Measurements from ENCODE around the gene CDKAL1. TPM values are rescaled to one million over a fixed set of nuclear protein-coding genes. Genes with fewer than 3 reads are reported as not detected.

The CDKAL1 gene
- total and polyA plus RNA-seq, 2 of the 8 experiments (the other 6 are each of a cell fraction or from before 2014, with no cell fraction given): 8.4 to 24.6 TPM

GRCh38 chr6:20703049-20703448, 168.8 kb downstream of the CDKAL1 start (continued):
- no peak for TF ChIP-seq ASH2L (IDR thresholded peaks at IDR 0.05; ENCODE audit: low read length)
- no peak for TF ChIP-seq RFX5 (IDR thresholded peaks at IDR 0.05; ENCODE audit: borderline replicate concordance, low read depth, low read length)
- no peak for TF ChIP-seq GABPA (IDR thresholded peaks at IDR 0.05; ENCODE audit: borderline replicate concordance, insufficient read depth, low read length)
- no peak for TF ChIP-seq NANOG (IDR thresholded peaks at IDR 0.05; ENCODE audit: insufficient read depth, low read depth, low read length, poor library complexity, severe bottlenecking)

Measured in H1 (cell line).